GM19099 (cell line): ENCODE data around the gene THRA.

ENCODE experiments used
- POLR2A ChIP-seq: IDR thresholded peaks from 3 replicates; pipeline ENCODE4 v1.6.1; 2011; ENCODE audit warnings: low read depth; ENCODE audit not compliant: insufficient read length; ENCODE audit errors: extremely low read depth

THRA gene

GRCh38 chr17:40023590-40024292, 39.0 kb upstream of the THRA start:
- no peak for TF ChIP-seq POLR2A

- TF ChIP-seq POLR2A: no peak
These were observed 37.9 kb upstream of the THRA start for GRCh38 chr17:40024901-40025300.

- TF ChIP-seq POLR2A: no peak
These were observed 37.2 kb upstream of the THRA start for GRCh38 chr17:40025559-40025958.

GRCh38 chr17:40025991-40026815, 36.6 kb upstream of the THRA start:
- no peak for TF ChIP-seq POLR2A

- TF ChIP-seq POLR2A: no peak
These were observed 35.8 kb upstream of the THRA start for GRCh38 chr17:40026816-40027613.

- TF ChIP-seq POLR2A: no peak
These were observed 35.2 kb upstream of the THRA start for GRCh38 chr17:40027614-40028012.

GRCh38 chr17:40028595-40028994, 34.2 kb upstream of the THRA start:
- TF ChIP-seq POLR2A: no peak

GRCh38 chr17:40031706-40032105, 31.1 kb upstream of the THRA start:
- no peak for TF ChIP-seq POLR2A

- no peak for TF ChIP-seq POLR2A
These were observed 30.1 kb upstream of the THRA start for GRCh38 chr17:40032322-40033320.

- TF ChIP-seq POLR2A: no peak
These were observed 29.4 kb upstream of the THRA start for GRCh38 chr17:40033339-40033738.

- no peak for TF ChIP-seq POLR2A
These were observed 28.2 kb upstream of the THRA start for GRCh38 chr17:40034426-40035161.

GRCh38 chr17:40035162-40035559, 27.6 kb upstream of the THRA start:
- no peak for TF ChIP-seq POLR2A

- TF ChIP-seq POLR2A: no peak
These were observed 23.8 kb upstream of the THRA start for GRCh38 chr17:40038882-40039513.

GRCh38 chr17:40041196-40041595, 21.6 kb upstream of the THRA start:
- TF ChIP-seq POLR2A: no peak
